SK-N-SH (cell line): ENCODE data around the gene ROR2. TPM values are rescaled to one million over a fixed set of nuclear protein-coding genes. Genes with fewer than 3 reads are reported as not detected.

Experiments used
- CTCF ChIA-PET: fragments of 300-600, 350-600 bp; formaldehyde crosslinking; extraction: SDS; loops from one replicate; lab custom pipeline; 2021; lab: Yijun Ruan, JAX
- POLR2A ChIA-PET: fragments of 350-600 bp; sonication (Branson Sonifier 250); formaldehyde crosslinking; extraction: SDS; loops from one replicate; lab custom pipeline; 2020; ENCODE audit warnings: antibody characterized with exemption, inconsistent platforms; lab: Yijun Ruan, JAX
- DNase-seq: peaks from one replicate; pipeline ENCODE4 v3.0.0; 2012
- H2AFZ ChIP-seq: fragments of 200-600 bp; sonication (generic); 2 replicates; pipeline ENCODE4 v1.8.1; 2016; ENCODE audit warnings: antibody characterized with exemption, mild to moderate bottlenecking, low read depth
- H3F3A ChIP-seq: fragments of 200-600 bp; sonication (generic); replicated peaks from 2 replicates; pipeline ENCODE3; 2016; ENCODE audit warnings: antibody characterized with exemption, mild to moderate bottlenecking; ENCODE audit not compliant: insufficient read depth
- H3K27ac ChIP-seq, 2 experiments: fragments of 200-500 bp in 1 of 2; fragments of 200-600 bp in 1 of 2; sonication (Bioruptor generic) in 1 of 2; sonication (generic), shearing (Covaris generic) in 1 of 2; 2 replicates each; pipeline versions ENCODE4 v1.5.1 to v1.6.1; 2014 to 2016; ENCODE audit warnings: low read depth in 2 of 2, inconsistent platforms in 1 of 2, low read length in 1 of 2, mild to moderate bottlenecking in 1 of 2, mixed read lengths in 1 of 2
- H3K27me3 ChIP-seq: fragments of 200-600 bp; sonication (generic), shearing (Covaris generic); 2 replicates; pipeline ENCODE4 v1.6.1; 2016; ENCODE audit warnings: mixed run types; ENCODE audit not compliant: insufficient read depth
- H3K36me3 ChIP-seq, 2 experiments: fragments of 200-500 bp in 1 of 2; fragments of 200-600 bp in 1 of 2; sonication (Bioruptor generic) in 1 of 2; sonication (generic) in 1 of 2; replicated peaks in 1 of 2; 2 replicates each; pipeline versions ENCODE3 to v1.5.1; 2014 to 2016; ENCODE audit warnings: low read length in 1 of 2, mild to moderate bottlenecking in 1 of 2; ENCODE audit not compliant: insufficient read depth in 2 of 2, control insufficient read depth in 1 of 2
- H3K4me1 ChIP-seq, 2 experiments: fragments of 200-500 bp in 1 of 2; fragments of 200-600 bp in 1 of 2; sonication (Bioruptor generic) in 1 of 2; sonication (generic), shearing (Covaris generic) in 1 of 2; 2 replicates each; pipeline versions ENCODE4 v1.5.1 to v1.6.1; 2014 to 2016; ENCODE audit warnings: low read depth in 1 of 2, low read length in 1 of 2, mixed run types in 1 of 2; ENCODE audit not compliant: insufficient read depth in 2 of 2, control insufficient read depth in 1 of 2
- H3K4me2 ChIP-seq: fragments of 200-600 bp; sonication (generic), shearing (Covaris generic); 2 replicates; pipeline ENCODE4 v1.6.1; 2017; ENCODE audit warnings: mixed run types
- H3K4me3 ChIP-seq, 2 experiments: fragments of 200-500 bp in 1 of 2; fragments of 200-600 bp in 1 of 2; sonication (Bioruptor generic) in 1 of 2; sonication (generic), shearing (Covaris generic) in 1 of 2; 2 replicates each; pipeline versions ENCODE4 v1.5.1 to v1.8.1; 2014 to 2016; ENCODE audit warnings: low read depth in 2 of 2, inconsistent platforms in 1 of 2, low read length in 1 of 2, mild to moderate bottlenecking in 1 of 2, mixed read lengths in 1 of 2, moderate library complexity in 1 of 2
- H3K79me2 ChIP-seq: fragments of 200-600 bp; sonication (generic); 2 replicates; pipeline ENCODE4 v1.8.1; 2017; ENCODE audit warnings: mild to moderate bottlenecking; ENCODE audit not compliant: insufficient read depth
- H3K9ac ChIP-seq: fragments of 200-600 bp; sonication (generic); 2 replicates; pipeline ENCODE4 v1.6.1; 2017; ENCODE audit warnings: mixed run types
- H3K9me2 ChIP-seq: fragments of 200-600 bp; sonication (generic); 2 replicates; pipeline ENCODE4 v1.6.1; 2017; ENCODE audit warnings: mixed run types
- H3K9me3 ChIP-seq: fragments of 200-600 bp; sonication (generic); 2 replicates; pipeline ENCODE4 v1.6.1; 2017; ENCODE audit warnings: mixed run types, mild to moderate bottlenecking, moderate library complexity
- H4K20me1 ChIP-seq: fragments of 200-600 bp; sonication (generic); 2 replicates; pipeline ENCODE4 v1.6.1; 2017; ENCODE audit warnings: mild to moderate bottlenecking, mixed run types; ENCODE audit not compliant: insufficient read depth
- ELF1 ChIP-seq: IDR thresholded peaks from 2 replicates; pipeline ENCODE4 v1.4.0; 2012
- EP300 ChIP-seq, 2 experiments: IDR thresholded peaks; 2 replicates each; pipeline versions ENCODE4 v1.4.0 to v1.6.1; 2012; ENCODE audit warnings: borderline replicate concordance in 1 of 2, low read depth in 1 of 2, low read length in 1 of 2
- FOXM1 ChIP-seq: IDR thresholded peaks from 2 replicates; pipeline ENCODE4 v1.4.0; 2012; ENCODE audit warnings: low read depth, mild to moderate bottlenecking
- GABPA ChIP-seq: IDR thresholded peaks from 2 replicates; pipeline ENCODE4 v1.4.0; 2012; ENCODE audit warnings: low read depth, mild to moderate bottlenecking
- NRF1 ChIP-seq: IDR thresholded peaks from 2 replicates; pipeline ENCODE4 v1.6.1; 2012; ENCODE audit warnings: low read depth, mild to moderate bottlenecking, low read length
- RAD21 ChIP-seq: IDR thresholded peaks from 2 replicates; pipeline ENCODE4 v1.6.1; 2012; ENCODE audit warnings: mild to moderate bottlenecking, low read length
- RCOR1 ChIP-seq: fragments of 150-350 bp; IDR thresholded peaks from 2 replicates; pipeline ENCODE4 v1.6.1; 2017; ENCODE audit warnings: antibody characterized with exemption, low read length
- RFX5 ChIP-seq: IDR thresholded peaks from 2 replicates; pipeline ENCODE4 v1.6.1; 2012; ENCODE audit warnings: mild to moderate bottlenecking, improper control_type of control experiment, low read length
- RXRA ChIP-seq: IDR thresholded peaks from 2 replicates; pipeline ENCODE4 v1.4.0; 2012; ENCODE audit warnings: low read depth, mild to moderate bottlenecking, borderline replicate concordance
- SMC3 ChIP-seq: IDR thresholded peaks from 2 replicates; pipeline ENCODE4 v1.6.1; 2012; ENCODE audit warnings: low read depth, low read length, improper control_type of control experiment
- TAF1 ChIP-seq: IDR thresholded peaks from 2 replicates; pipeline ENCODE4 v1.6.1; 2012; ENCODE audit warnings: low read depth, mild to moderate bottlenecking, low read length, moderate library complexity, borderline replicate concordance
- TCF12 ChIP-seq: IDR thresholded peaks from 2 replicates; pipeline ENCODE4 v1.4.0; 2012
- TEAD4 ChIP-seq: IDR thresholded peaks from 2 replicates; pipeline ENCODE4 v1.4.0; 2012; ENCODE audit warnings: mild to moderate bottlenecking, borderline replicate concordance; ENCODE audit not compliant: insufficient read depth
- USF1 ChIP-seq: IDR thresholded peaks from 2 replicates; pipeline ENCODE4 v1.4.0; 2012; ENCODE audit warnings: low read depth, borderline replicate concordance
- YY1 ChIP-seq: IDR thresholded peaks from 2 replicates; pipeline ENCODE4 v1.4.0; 2012; ENCODE audit warnings: low read depth, mild to moderate bottlenecking
- WGBS: methylation state at CpG from one replicate; pipeline ENCODE4 v1.1.6; 2017; ENCODE audit warnings: low lambda C conversion rate; 5-methylcytosine and 5-hydroxymethylcytosine counted together
- polyA plus RNA-seq, 3 experiments: library from polyadenylated mRNA; depleted of rRNA; stranded (reverse); fragments of >200 nt; gene quantifications; 2 replicates each; pipeline ENCODE4 v1.2.3, GENCODE V29; 2012

ROR2 gene
- polyA plus RNA-seq, 1 of the 3 experiments (the other 2 are of a cell fraction): 0.43 TPM

GRCh38 chr9:91815896-91816295, 134.1 kb downstream of the ROR2 start:
- Histone ChIP-seq H3K9me3 (no peaks in the 10 kb centered on the region), H3K4me3 (no peak overlapping the region), H3K27me3 (no peaks in the 10 kb centered on the region), H4K20me1 (no peaks in the 10 kb centered on the region), H3K4me1 (peaks cover 0 to 30% of the 10 kb centered on the region in 2 experiments; a peak in 1 of 4 replicates), H3K9me2 (no peaks in the 10 kb centered on the region), H3F3A (no peaks in the 10 kb centered on the region), H3K79me2 (no peaks in the 10 kb centered on the region), H3K9ac (no peak overlapping the region), H2AFZ (no peak overlapping the region), H3K4me2 (no peak overlapping the region), H3K36me3 (no peaks in the 10 kb centered on the region), H3K27ac (no peak overlapping the region)
- WGBS: 69% methylated on average over 9 of the region's 10 CpGs
- ChIA-PET POLR2A (no interaction called here), CTCF (interaction anchor here (1.6 kb wide), 1 partner anchor 134 kb away, joined by 7 read pairs; the partner anchor contains the start of gene ROR2)
- TF ChIP-seq RXRA (no peak), RCOR1 (no peak), RAD21 (no peak), USF1 (no peak), YY1 (no peak), EP300 (IDR thresholded peaks at IDR 0.05; ENCODE audit: borderline replicate concordance in 1 of 2, low read depth in 1 of 2, low read length in 1 of 2) (no peak), NRF1 (no peak), SMC3 (no peak), TEAD4 (no peak), FOXM1 (no peak)
- no peak for DNase-seq

- Histone ChIP-seq H3K27ac (no peak overlapping the region), H3K4me1 (peaks cover 0 to 39% of the 10 kb centered on the region in 2 experiments; a peak in 1 of 4 replicates), H3K9me2 (no peaks in the 10 kb centered on the region), H3K9ac (no peak overlapping the region), H3K27me3 (no peaks in the 10 kb centered on the region), H3K79me2 (no peaks in the 10 kb centered on the region), H2AFZ (no peak overlapping the region), H4K20me1 (no peaks in the 10 kb centered on the region), H3K36me3 (no peaks in the 10 kb centered on the region), H3K4me3 (no peak overlapping the region), H3K9me3 (no peaks in the 10 kb centered on the region), H3K4me2 (no peak overlapping the region), H3F3A (no peaks in the 10 kb centered on the region)
- POLR2A ChIA-PET: no interaction called here
- no peak for TF ChIP-seq RFX5
- TF ChIP-seq NRF1: no peak
- no peak for TF ChIP-seq ELF1
- no peak for TF ChIP-seq RCOR1
- no peak for TF ChIP-seq GABPA
- TF ChIP-seq TAF1: no peak
- no peak for TF ChIP-seq TCF12
- no peak for DNase-seq
- CTCF ChIA-PET: interaction anchor here (1.6 kb wide), 1 partner anchor 135 kb away, joined by 7 read pairs; the partner anchor contains the start of gene ROR2
- 58% methylated on average over 8 of the region's 8 CpGs for WGBS
These were observed 135.3 kb downstream of the ROR2 start for GRCh38 chr9:91814753-91815152.
